HAP-1 (cell line): ENCODE data around the gene OR6K6.

Source experiments
- DNase-seq, 2 experiments: peaks; one replicate each; pipeline ENCODE4 v3.0.0-alpha.2; 2016 to 2020; ENCODE audit warnings: low spot score in 2 of 2
- H3K27me3 ChIP-seq: fragments of 250-450 bp; sonication (Bioruptor Pico); 2 replicates; pipeline ENCODE4 v1.5.1; 2020; ENCODE audit warnings: low read depth, mild to moderate bottlenecking, moderate library complexity
- H3K36me3 ChIP-seq: fragments of 250-450 bp; sonication (Bioruptor Pico); replicated peaks from 2 replicates; pipeline ENCODE4 v1.5.1; 2020; ENCODE audit warnings: mild to moderate bottlenecking
- H3K4me1 ChIP-seq: fragments of 250-450 bp; sonication (Bioruptor Pico); 2 replicates; pipeline ENCODE4 v1.5.1; 2020; ENCODE audit warnings: mild to moderate bottlenecking
- H3K4me3 ChIP-seq: fragments of 250-450 bp; sonication (Bioruptor Pico); 2 replicates; pipeline ENCODE4 v1.5.1; 2020; ENCODE audit warnings: mild to moderate bottlenecking, moderate library complexity
- H3K9me3 ChIP-seq: fragments of 250-450 bp; sonication (Bioruptor Pico); 2 replicates; pipeline ENCODE4 v1.5.1; 2020; ENCODE audit warnings: mild to moderate bottlenecking, moderate library complexity
- in situ Hi-C: fragments of 300-500 bp; cut with MboI; formaldehyde crosslinking; loops from 3 replicates; pipeline ENCODE4 v1.14.3; 2020; ENCODE audit warnings: low sequenced_read_pairs, inconsistent platforms, mixed read lengths

OR6K6 gene

GRCh38 chr1:158752155-158752712 is 2.3 kb upstream of the OR6K6 start:
- DNase-seq = no peak
- in situ Hi-C loops = no loop called here
- no peaks in the 10 kb centered on the region for H3K27me3 ChIP-seq
- no peaks in the 10 kb centered on the region for H3K4me1 ChIP-seq
- H3K4me3 ChIP-seq = no peak overlapping the region
- no peaks in the 10 kb centered on the region for H3K9me3 ChIP-seq
- H3K36me3 ChIP-seq = no peaks in the 10 kb centered on the region

DNA sequence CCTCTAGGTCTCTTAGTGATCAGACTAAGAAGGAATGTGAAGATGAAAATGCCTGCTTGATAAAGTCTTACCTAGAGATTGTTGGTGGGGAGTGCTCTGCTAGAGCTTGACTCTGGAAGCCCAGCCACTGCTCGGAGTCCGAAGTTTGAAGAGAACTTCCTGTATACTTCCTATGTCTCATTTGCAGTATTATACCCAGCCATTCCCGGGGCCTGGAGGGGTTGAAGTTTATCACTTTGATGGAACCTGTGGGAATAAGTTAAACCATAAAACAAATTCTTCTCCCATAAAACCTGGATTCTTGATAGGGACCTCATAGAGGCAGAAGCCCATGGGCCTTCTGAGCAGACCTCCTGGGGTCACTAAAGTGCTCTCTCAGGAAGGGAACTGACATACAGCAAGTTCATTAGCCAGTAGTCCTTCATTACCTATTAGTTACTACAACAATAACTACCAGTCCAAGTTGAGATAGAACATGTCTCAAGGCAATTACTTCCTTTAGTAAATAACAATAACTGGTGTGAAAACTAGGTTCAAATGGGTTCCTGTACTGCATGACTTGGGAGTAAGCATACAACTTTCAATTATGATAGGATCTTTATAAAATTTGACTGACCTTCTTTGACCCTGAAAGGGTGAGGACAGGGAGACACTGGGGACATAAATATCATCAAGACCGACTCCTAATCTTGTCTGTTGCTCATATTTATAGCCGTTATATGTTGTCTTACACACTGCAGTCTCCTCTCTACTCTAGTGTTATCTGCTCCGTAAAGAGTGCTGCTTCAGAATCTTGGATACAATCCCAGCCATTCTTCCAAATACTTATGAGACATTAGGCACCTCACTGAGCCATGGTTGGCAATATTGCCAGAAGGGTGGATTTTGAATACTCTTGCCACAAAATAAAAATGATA is 17.7 kb downstream of the OR6K6 start, which contains the start of gene OR6N1:
Gene OR6N1 (minus strand): TSS at position 246 of the 917 bp plus-strand sequence. CDS start 5,513 bp downstream, outside the sequence.
- no peaks in the 10 kb centered on the region for H3K27me3 ChIP-seq
- no peak for DNase-seq
- in situ Hi-C loops = no loop called here
- H3K4me3 ChIP-seq = no peak within 1 kb of the TSS
- H3K9me3 ChIP-seq = no peaks in the 10 kb centered on the region
- H3K4me1 ChIP-seq = no peaks in the 10 kb centered on the region
- H3K36me3 ChIP-seq = no peaks in the 10 kb centered on the region

GRCh38 chr1:158781104-158781503 is 26.6 kb downstream of the OR6K6 start, which contains the start of gene OR6N2:
Gene OR6N2, minus strand, starts transcription at chr1:158781204. Its CDS starts 3,569 bp downstream, at chr1:158777635.
- H3K4me3 ChIP-seq = no peak within 1 kb of the TSS
- in situ Hi-C loops = no loop called here

GRCh38 chr1:158793604-158794003 is 39.1 kb downstream of the OR6K6 start:
- Histone ChIP-seq H3K4me3 (no peak overlapping the region), H3K4me1 (no peaks in the 10 kb centered on the region), H3K27me3 (no peaks in the 10 kb centered on the region), H3K36me3 (no peaks in the 10 kb centered on the region), H3K9me3 (no peaks in the 10 kb centered on the region)
- DNase-seq = no peak
- in situ Hi-C loops = no loop called here

More at GRCh38 chr1:158781104-158781503, 26.6 kb downstream of the OR6K6 start, which contains the start of gene OR6N2:
- no peak for DNase-seq
- no peaks in the 10 kb centered on the region for H3K4me1 ChIP-seq
- no peaks in the 10 kb centered on the region for H3K36me3 ChIP-seq
- no peaks in the 10 kb centered on the region for H3K9me3 ChIP-seq
- H3K27me3 ChIP-seq = no peaks in the 10 kb centered on the region; the same call in 1 of the 2 replicates

- in situ Hi-C loops = no loop called here
- DNase-seq = no peak
- H3K9me3 ChIP-seq = no peaks in the 10 kb centered on the region
- H3K4me3 ChIP-seq = no peak overlapping the region
- H3K36me3 ChIP-seq = no peaks in the 10 kb centered on the region
- no peaks in the 10 kb centered on the region for H3K4me1 ChIP-seq
- H3K27me3 ChIP-seq = no peaks in the 10 kb centered on the region
These were observed 39.7 kb downstream of the OR6K6 start for GRCh38 chr1:158794247-158794646.

- Histone ChIP-seq H3K27me3 (no peaks in the 10 kb centered on the region), H3K4me3 (no peak overlapping the region), H3K4me1 (no peaks in the 10 kb centered on the region), H3K36me3 (no peaks in the 10 kb centered on the region), H3K9me3 (no peaks in the 10 kb centered on the region)
- no peak for DNase-seq
- in situ Hi-C loops = no loop called here
These were observed 44.0 kb downstream of the OR6K6 start for GRCh38 chr1:158798531-158798930.

- Histone ChIP-seq H3K4me1 (no peaks in the 10 kb centered on the region), H3K9me3 (no peaks in the 10 kb centered on the region), H3K36me3 (no peaks in the 10 kb centered on the region), H3K4me3 (no peak overlapping the region), H3K27me3 (no peaks in the 10 kb centered on the region)
- in situ Hi-C loops = no loop called here
- no peak for DNase-seq
These were observed 45.2 kb downstream of the OR6K6 start for GRCh38 chr1:158799689-158800088.

- no peaks in the 10 kb centered on the region for H3K4me1 ChIP-seq
- H3K36me3 ChIP-seq = no peaks in the 10 kb centered on the region
- DNase-seq = no peak
- in situ Hi-C loops = no loop called here
- H3K4me3 ChIP-seq = no peak overlapping the region
- no peaks in the 10 kb centered on the region for H3K27me3 ChIP-seq
- H3K9me3 ChIP-seq = no peaks in the 10 kb centered on the region
These were observed 46.0 kb downstream of the OR6K6 start for GRCh38 chr1:158800526-158800925.

- no peaks in the 10 kb centered on the region for H3K36me3 ChIP-seq
- in situ Hi-C loops = no loop called here
- H3K27me3 ChIP-seq = no peaks in the 10 kb centered on the region
- H3K4me3 ChIP-seq = no peak overlapping the region
- no peaks in the 10 kb centered on the region for H3K4me1 ChIP-seq
- H3K9me3 ChIP-seq = no peaks in the 10 kb centered on the region
- DNase-seq = no peak
These were observed 46.9 kb downstream of the OR6K6 start for GRCh38 chr1:158801396-158801795.

DNA sequence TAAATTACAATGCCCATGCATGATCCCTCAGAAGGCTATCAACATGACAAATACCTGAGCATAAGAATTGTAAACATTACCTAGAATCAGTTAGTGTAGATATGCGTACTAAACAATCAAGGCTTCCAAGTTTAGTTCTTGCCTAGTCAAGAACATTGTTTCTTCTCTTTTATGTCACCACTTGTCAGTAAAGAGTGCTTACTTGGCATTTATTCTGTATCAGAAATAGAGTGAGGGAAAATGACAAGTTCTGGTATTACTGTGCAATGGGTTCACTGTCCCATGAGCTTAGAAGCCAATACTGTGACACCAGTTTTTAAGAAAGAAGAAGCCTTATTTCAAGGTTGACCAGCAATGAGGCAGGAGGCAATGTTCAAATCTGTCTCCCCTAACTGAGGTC is 49.2 kb downstream of the OR6K6 start:
- Histone ChIP-seq H3K4me1 (no peaks in the 10 kb centered on the region), H3K36me3 (no peaks in the 10 kb centered on the region), H3K4me3 (no peak overlapping the region), H3K27me3 (no peaks in the 10 kb centered on the region), H3K9me3 (no peaks in the 10 kb centered on the region)
- in situ Hi-C loops = no loop called here
- no peak for DNase-seq
